ENCODE results near the gene ANGEL1.

GRCh38 chr14:76792422-76792821 is 20.3 kb downstream of the ANGEL1 start:
- TF ChIP-seq GATA2 (IDR thresholded peaks at IDR 0.05; ENCODE audit: low read depth, low read length) (no peak), GATA3 (IDR thresholded peaks at IDR 0.05; ENCODE audit: low read depth, low read length) (no peak)

All from SH-SY5Y (cell line).